ENCODE measurements around the gene TK2.

The TK2 gene

GRCh38 chr16:66544016-66544757, 5.7 kb downstream of the TK2 start:
- DNase-seq (ENCODE audit: low read depth) = no peak

GRCh38 chr16:66543541-66543940, 6.4 kb downstream of the TK2 start:
- DNase-seq (ENCODE audit: low read depth) = no peak

GRCh38 chr16:66542396-66542795, 7.5 kb downstream of the TK2 start:
- no peak for DNase-seq (ENCODE audit: low read depth)

- no peak for DNase-seq (ENCODE audit: low read depth)
Measured at GRCh38 chr16:66541388-66542355, 8.2 kb downstream of the TK2 start.

GRCh38 chr16:66539623-66540469, 10.1 kb downstream of the TK2 start:
- no peak for DNase-seq (ENCODE audit: low read depth)

GRCh38 chr16:66538910-66539309, 11.0 kb downstream of the TK2 start:
- DNase-seq (ENCODE audit: low read depth) = no peak

- DNase-seq (ENCODE audit: low read depth) = no peak
Measured at GRCh38 chr16:66537236-66537635, 12.7 kb downstream of the TK2 start.

- DNase-seq (ENCODE audit: low read depth) = no peak
Measured at GRCh38 chr16:66536525-66536924, 13.4 kb downstream of the TK2 start.

- no peak for DNase-seq (ENCODE audit: low read depth)
Measured at GRCh38 chr16:66534376-66534799, 15.5 kb downstream of the TK2 start.

GRCh38 chr16:66529475-66529874, 20.4 kb downstream of the TK2 start:
- no peak for DNase-seq (ENCODE audit: low read depth)

- no peak for DNase-seq (ENCODE audit: low read depth)
Measured at GRCh38 chr16:66528294-66528693, 21.6 kb downstream of the TK2 start.

GRCh38 chr16:66525396-66526180, 24.3 kb downstream of the TK2 start:
- DNase-seq (ENCODE audit: low read depth) = peak; percentile 97

- DNase-seq (ENCODE audit: low read depth) = no peak
Measured at GRCh38 chr16:66524601-66525164, 25.2 kb downstream of the TK2 start.

GRCh38 chr16:66523861-66524354, 26.0 kb downstream of the TK2 start:
- no peak for DNase-seq (ENCODE audit: low read depth)

GRCh38 chr16:66522816-66523590, 26.9 kb downstream of the TK2 start:
- DNase-seq (ENCODE audit: low read depth) = no peak

GRCh38 chr16:66521951-66522771, 27.8 kb downstream of the TK2 start:
- peak; percentile 72 for DNase-seq (ENCODE audit: low read depth)

- no peak for DNase-seq (ENCODE audit: low read depth)
Measured at GRCh38 chr16:66521252-66521713, 28.6 kb downstream of the TK2 start.

- DNase-seq (ENCODE audit: low read depth) = no peak
Measured at GRCh38 chr16:66520406-66521170, 29.3 kb downstream of the TK2 start.

Measured in EH (cell line).